Measurements from ENCODE around the gene BOK.

The BOK gene

GRCh38 chr2:241603686-241604085, 45.1 kb downstream of the BOK start:
- no peak for DNase-seq

- DNase-seq: no peak
Observed at GRCh38 chr2:241606186-241606585, 47.6 kb downstream of the BOK start.

- no peak for DNase-seq
Observed at GRCh38 chr2:241607162-241607885, 48.8 kb downstream of the BOK start.

GRCh38 chr2:241608881-241609280, 50.3 kb downstream of the BOK start:
- DNase-seq: no peak

GRCh38 chr2:241609859-241610793, 51.6 kb downstream of the BOK start:
- peak; percentile 82 to 90 (median 89) for DNase-seq

- DNase-seq: no peak
Observed at GRCh38 chr2:241611062-241611461, 52.5 kb downstream of the BOK start.

GRCh38 chr2:241612156-241613016, 53.8 kb downstream of the BOK start:
- DNase-seq: no peak

- no peak for DNase-seq
Observed at GRCh38 chr2:241613017-241613780, 54.7 kb downstream of the BOK start.

GRCh38 chr2:241615041-241615440, 56.5 kb downstream of the BOK start:
- no peak for DNase-seq

GRCh38 chr2:241615522-241616052, 57.0 kb downstream of the BOK start:
- no peak for DNase-seq

- DNase-seq: no peak
Observed at GRCh38 chr2:241616168-241617125, 57.9 kb downstream of the BOK start.

- peak in 1 of 5 donors; percentile 66 for DNase-seq
Observed at GRCh38 chr2:241617431-241618154, 59.0 kb downstream of the BOK start.

GRCh38 chr2:241618296-241618805, 59.8 kb downstream of the BOK start:
- peak in 1 of 5 donors; percentile 21 for DNase-seq

GRCh38 chr2:241618829-241619228, 60.3 kb downstream of the BOK start:
- no peak for DNase-seq

- no peak for DNase-seq
Observed at GRCh38 chr2:241619597-241620418, 61.3 kb downstream of the BOK start.

GRCh38 chr2:241620419-241620769, 61.8 kb downstream of the BOK start:
- DNase-seq: peak in 1 of 5 donors; percentile 59
